Ishikawa (cell line): Measurements from ENCODE around the gene AGAP1.

Experiments
- CREB1 ChIP-seq: IDR thresholded peaks from 2 replicates; pipeline ENCODE4 v1.6.1; 2012; ENCODE audit warnings: low read depth
- EP300 ChIP-seq: IDR thresholded peaks from 2 replicates; pipeline ENCODE4 v1.6.1; 2012; ENCODE audit warnings: borderline replicate concordance
- RAD21 ChIP-seq: IDR thresholded peaks from 2 replicates; pipeline ENCODE4 v1.6.1; 2012; ENCODE audit warnings: low read depth

DNA sequence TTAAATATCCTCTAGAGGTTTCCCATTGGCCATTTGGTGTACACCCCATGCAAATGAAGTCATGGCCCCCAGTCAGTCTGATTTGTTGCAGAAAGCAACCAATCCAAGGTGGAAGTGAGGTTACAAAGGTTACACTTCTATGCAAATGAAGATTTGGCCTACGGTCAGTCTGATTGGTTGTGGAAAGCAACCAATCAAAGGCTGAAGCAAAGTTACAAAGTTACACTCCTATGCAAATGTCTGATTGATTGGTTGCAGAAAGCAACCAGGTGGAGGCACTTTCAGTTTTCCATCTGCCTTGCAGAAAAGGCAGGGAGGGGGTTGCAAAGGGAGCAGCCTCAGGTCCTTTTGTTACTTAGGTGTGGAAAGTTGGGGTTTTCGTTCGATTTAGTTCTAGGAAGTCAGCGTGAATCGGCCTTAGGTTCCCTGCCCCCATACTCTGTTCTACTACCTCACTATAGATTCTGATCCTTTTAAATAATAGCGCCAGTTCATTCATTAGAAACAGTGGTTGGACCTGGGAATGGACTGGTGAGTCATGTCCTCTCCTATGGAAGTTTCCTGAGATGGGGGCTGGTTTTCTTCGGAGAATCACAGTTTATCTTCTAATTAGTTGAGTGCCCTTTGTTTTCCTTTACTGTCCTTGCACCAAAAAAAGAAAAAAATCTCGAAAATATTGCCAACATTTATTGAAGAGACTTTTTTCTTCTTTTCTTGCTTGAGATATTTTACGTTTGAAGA, 279.5 kb downstream of the AGAP1 start:
- TF ChIP-seq EP300: no peak
- no peak for TF ChIP-seq CREB1
- TF ChIP-seq RAD21: no peak
